Astrocyte (in vitro differentiated cells and primary cell): ENCODE measurements around the gene MEN1.

Source experiments
- EZH2 ChIP-seq: IDR thresholded peaks from 2 replicates; pipeline ENCODE4 v1.6.1; 2012; ENCODE audit warnings: mild to moderate bottlenecking, low read length, inconsistent platforms; ENCODE audit not compliant: insufficient read depth
- TF ChIP-seq, protein P1 (sequence below): IDR thresholded peaks from 2 replicates; pipeline ENCODE4 v1.5.1; 2011; ENCODE audit warnings: low read depth, mild to moderate bottlenecking, inconsistent platforms, low read length, moderate library complexity; ENCODE audit not compliant: insufficient read depth

- TF ChIP-seq, protein P1, sequence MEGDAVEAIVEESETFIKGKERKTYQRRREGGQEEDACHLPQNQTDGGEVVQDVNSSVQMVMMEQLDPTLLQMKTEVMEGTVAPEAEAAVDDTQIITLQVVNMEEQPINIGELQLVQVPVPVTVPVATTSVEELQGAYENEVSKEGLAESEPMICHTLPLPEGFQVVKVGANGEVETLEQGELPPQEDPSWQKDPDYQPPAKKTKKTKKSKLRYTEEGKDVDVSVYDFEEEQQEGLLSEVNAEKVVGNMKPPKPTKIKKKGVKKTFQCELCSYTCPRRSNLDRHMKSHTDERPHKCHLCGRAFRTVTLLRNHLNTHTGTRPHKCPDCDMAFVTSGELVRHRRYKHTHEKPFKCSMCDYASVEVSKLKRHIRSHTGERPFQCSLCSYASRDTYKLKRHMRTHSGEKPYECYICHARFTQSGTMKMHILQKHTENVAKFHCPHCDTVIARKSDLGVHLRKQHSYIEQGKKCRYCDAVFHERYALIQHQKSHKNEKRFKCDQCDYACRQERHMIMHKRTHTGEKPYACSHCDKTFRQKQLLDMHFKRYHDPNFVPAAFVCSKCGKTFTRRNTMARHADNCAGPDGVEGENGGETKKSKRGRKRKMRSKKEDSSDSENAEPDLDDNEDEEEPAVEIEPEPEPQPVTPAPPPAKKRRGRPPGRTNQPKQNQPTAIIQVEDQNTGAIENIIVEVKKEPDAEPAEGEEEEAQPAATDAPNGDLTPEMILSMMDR = no peak
- no peak for TF ChIP-seq EZH2
Measured at GRCh38 chr11:64843686-64844329, 33.5 kb upstream of the MEN1 start.
